CMK (cell line): ENCODE results near the gene FGF1.

Experiments used
- DNase-seq: peaks from one replicate; pipeline ENCODE4 v3.0.0-alpha.2; 2010; ENCODE audit warnings: low read depth

The FGF1 gene

GRCh38 chr5:142610176-142611001 lies 75.5 kb downstream of the FGF1 start:
- no peak for DNase-seq

- no peak for DNase-seq
Observed at GRCh38 chr5:142609142-142609541, 76.7 kb downstream of the FGF1 start.

GRCh38 chr5:142608081-142608480 lies 77.8 kb downstream of the FGF1 start:
- DNase-seq, result no peak

GRCh38 chr5:142605611-142606010 lies 80.3 kb downstream of the FGF1 start:
- no peak for DNase-seq

- DNase-seq, result no peak
Observed at GRCh38 chr5:142602720-142603245, 83.1 kb downstream of the FGF1 start.

GRCh38 chr5:142601432-142601831 lies 84.5 kb downstream of the FGF1 start:
- no peak for DNase-seq

- no peak for DNase-seq
Observed at GRCh38 chr5:142600611-142601358, 85.1 kb downstream of the FGF1 start.

GRCh38 chr5:142600092-142600491 lies 85.8 kb downstream of the FGF1 start:
- DNase-seq, result no peak

DNA sequence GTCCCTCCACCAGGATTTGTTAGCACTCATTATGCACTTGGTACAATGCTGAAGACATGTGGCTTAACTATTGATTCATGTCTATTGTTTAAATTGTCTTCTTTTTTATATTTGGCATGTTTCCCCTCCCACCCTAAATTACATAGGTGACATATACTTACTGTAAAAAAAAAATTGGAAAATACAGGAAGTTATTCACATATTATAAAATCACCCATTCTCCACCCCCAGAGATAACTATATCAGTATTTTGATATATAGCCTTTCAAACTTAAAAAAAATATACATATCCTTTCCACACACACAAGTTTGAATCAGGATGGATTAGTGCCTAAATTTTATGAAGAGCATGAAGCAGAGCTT lies 87.6 kb downstream of the FGF1 start:
- DNase-seq, result no peak

GRCh38 chr5:142597546-142598337 lies 88.1 kb downstream of the FGF1 start:
- DNase-seq, result no peak

- no peak for DNase-seq
Observed at GRCh38 chr5:142597025-142597424, 88.9 kb downstream of the FGF1 start.

DNA sequence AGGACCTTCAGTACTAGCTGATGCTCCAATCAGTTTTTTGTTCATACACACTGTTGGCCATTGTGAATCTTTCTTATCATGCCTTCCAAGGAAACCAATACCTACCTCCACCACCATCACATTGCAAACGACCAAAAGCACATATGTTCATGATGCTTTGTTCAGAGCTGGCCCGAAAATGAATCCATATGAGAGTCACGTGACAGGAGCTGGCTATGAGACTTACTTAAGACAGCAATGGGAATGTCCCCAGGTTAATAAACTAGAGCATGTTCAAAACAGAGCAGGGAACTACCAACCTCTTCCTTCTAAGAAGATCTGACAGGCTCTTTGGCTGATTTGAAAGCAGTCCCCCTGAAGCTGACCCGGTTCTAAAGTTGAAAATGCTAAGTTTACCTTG lies 93.5 kb downstream of the FGF1 start:
- no peak for DNase-seq

DNA sequence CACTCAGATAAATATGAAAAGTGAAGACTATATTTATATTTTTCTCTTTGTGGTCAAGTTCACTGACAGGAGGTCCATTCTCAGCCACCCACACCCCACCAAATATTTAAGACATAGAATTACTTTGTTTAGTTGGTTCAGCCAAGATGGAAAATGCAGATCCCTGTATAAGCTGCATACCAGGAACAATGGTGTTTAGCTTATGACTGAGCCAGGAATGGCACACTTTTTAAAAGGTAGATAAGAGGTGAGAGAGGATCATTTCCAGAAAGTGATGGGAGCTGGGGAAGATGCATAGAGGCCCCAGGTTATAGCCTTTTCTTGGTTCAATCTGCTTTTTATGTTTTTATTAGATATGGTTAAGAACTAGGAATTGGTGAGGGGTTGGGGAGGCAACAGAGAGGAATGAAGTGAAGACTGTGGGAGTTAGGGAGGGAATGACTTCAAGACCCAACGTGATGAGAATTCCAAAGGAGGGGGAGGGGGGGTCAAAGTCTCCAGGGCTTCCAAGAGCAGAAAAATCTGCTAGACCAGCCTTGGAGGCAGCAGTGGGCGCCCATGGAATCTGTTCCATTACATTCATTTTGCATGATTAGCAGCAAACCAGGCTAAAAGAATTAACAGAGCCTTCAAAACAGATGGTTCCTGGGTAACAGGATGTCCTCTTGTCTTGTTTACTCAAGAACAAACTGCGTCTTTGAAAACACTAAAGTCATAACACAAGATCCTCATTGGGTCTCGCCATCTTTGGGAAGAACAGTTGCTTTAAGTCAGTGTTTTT lies 95.2 kb downstream of the FGF1 start:
- no peak for DNase-seq

DNA sequence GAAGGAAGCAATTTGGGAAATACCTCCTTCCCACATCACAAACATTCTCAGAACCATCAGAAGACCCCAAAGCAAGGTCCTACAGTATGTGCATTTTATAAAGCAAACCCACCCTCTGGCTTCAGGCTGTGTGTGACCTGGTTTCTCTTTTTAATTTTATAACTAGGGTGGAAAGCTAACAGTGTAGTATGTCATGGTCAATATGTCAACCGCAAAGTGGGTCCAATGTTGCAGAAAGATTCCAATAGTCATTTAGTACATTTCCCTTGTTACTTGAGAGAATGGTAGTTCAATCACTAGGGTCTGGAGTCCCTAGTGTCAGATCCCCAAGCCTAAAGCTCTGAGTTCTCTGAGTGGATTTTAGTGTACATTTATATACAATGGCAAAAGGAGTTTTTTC lies 96.2 kb downstream of the FGF1 start:
- DNase-seq, result no peak

GRCh38 chr5:142587354-142587965 lies 98.4 kb downstream of the FGF1 start:
- no peak for DNase-seq

DNA sequence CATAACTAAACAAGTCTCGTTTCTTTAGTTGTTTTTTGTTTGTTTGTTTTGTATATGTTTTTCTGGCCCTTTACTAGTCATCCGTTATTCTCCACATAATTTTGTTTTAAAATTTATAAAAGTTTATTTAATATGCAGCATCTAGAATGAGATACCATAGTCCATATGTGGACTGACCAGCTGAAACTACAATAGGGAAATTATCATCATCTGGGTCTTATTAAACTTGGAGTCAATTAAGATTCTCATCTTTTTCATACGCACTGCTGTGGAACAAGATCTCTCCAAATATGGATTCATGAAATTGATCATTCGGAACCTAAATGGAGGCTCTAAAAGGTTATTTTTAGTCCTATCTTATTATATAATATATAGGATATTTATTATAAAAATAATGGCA lies 99.3 kb downstream of the FGF1 start:
- no peak for DNase-seq

GRCh38 chr5:142585451-142585850 lies 100.4 kb downstream of the FGF1 start:
- no peak for DNase-seq

- DNase-seq, result no peak
Observed at GRCh38 chr5:142584891-142585290, 101.0 kb downstream of the FGF1 start.

DNA sequence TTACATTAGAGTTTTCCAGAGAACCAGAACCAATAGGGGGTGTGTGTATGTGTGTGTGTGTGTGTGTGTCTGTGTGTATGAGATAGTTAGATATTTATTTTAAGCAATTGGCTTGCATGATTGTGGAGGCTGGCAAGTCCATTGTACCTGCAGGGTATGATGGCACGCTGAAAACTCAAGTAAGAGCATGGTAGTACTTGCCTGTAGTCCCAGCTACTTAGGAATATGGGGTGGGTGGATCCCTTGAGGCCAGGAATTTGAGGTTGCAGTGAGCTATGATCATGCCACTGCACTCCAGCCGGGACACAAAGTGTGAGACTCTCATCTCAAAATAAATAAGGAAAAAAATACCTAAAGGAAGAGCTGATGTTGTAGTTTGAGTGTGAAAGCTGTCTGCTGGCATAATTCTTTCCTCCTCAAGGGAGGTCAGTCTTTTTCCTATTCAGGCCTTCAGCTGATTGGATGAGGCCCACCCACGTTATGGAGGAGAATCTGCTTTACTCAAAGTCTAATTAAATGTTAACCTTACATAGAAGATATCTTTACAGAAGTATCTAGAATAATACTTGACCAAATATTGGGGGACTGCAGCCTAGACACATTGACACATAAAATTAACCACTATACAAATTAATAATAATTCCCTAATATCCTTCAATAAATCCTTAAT lies 107.6 kb downstream of the FGF1 start:
- no peak for DNase-seq

- no peak for DNase-seq
Observed at GRCh38 chr5:142576804-142577203, 109.1 kb downstream of the FGF1 start.

DNA sequence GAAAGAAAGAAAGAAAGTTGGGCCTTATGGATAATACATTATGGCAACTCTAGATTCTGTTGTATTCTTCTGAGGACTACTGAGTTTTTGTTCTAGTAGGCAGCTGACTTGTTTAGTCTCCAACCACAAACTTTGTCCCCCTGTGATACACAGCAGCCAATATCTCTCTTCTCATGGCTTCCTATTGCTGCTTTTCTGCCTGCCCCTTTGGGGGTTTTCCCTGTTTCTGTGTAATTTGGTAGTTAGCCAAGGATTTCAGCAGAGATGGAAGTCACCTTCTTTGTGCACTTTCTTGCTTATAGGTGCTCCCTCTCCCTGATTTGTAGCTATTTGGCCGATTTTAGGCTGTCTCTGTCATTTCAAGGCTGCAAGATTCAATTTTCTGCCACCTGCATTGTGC lies 109.6 kb downstream of the FGF1 start:
- no peak for DNase-seq
